Adrenal gland (tissue), 5 donors: Measurements from ENCODE around the gene ENO1.

Experiments used
- CTCF ChIP-seq, 6 experiments: fragments of 450-650 bp in 4 of 6; fragments of 200-600 bp in 2 of 6; sonication (generic) in 1 of 6; IDR thresholded peaks; 1 replicate in 5 of 6; 2 replicates in 1 of 6; pipeline versions ENCODE4 v1.5.1 to v1.8.0; 2016 to 2021; ENCODE audit warnings: antibody characterized with exemption in 6 of 6, mild to moderate bottlenecking in 2 of 6, moderate library complexity in 1 of 6
- POLR2A ChIP-seq, 2 donors: fragments of 450-650 bp; IDR thresholded peaks; one replicate each; pipeline ENCODE4 v1.6.1; 2017; ENCODE audit warnings: antibody characterized with exemption in 2 of 2, mild to moderate bottlenecking in 2 of 2, moderate library complexity in 1 of 2
- donor health status: DM: no; HTN: no; CAD: no.

GRCh38 chr1:8879464-8879921 is 1.0 kb upstream of the ENO1 start:
- TF ChIP-seq CTCF (IDR thresholded peaks at IDR 0.05) (no peak), POLR2A (IDR thresholded peaks at IDR 0.05) (no peak)
